ENCODE measurements around the gene CLEC2L. TPM values are rescaled to one million over a fixed set of nuclear protein-coding genes. Genes with fewer than 3 reads are reported as not detected.

Gene CLEC2L
- polyA plus RNA-seq, 1 of the 3 experiments (the other 2 are of a cell fraction): not detected

DNA sequence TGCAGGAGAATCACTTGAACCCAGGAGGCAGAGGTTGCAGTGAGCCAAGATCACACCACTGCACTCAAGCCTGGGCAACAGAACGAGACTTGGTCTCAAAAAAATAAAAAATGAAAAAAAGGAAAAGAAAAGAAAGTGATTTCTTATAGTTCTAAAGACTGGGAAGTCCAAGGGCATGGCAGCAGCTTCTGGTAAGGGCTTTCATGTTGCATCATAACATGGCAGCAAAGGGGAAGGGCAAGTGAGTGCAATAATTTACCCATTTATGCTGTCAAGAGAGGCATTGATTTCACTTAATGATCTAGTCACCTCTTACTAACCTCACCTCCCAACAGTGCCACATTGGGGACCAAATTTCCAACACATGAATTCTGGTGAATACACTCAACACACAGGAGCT is 31.2 kb upstream of the CLEC2L start:
- Histone ChIP-seq H3F3A (replicated peaks; ENCODE audit: insufficient read depth) (no peaks in the 10 kb centered on the region), H3K36me3 (replicated peaks in 1 of 2; ENCODE audit: control insufficient read depth in 1 of 2, insufficient read depth in 2 of 2, low read length in 1 of 2) (no peaks in the 10 kb centered on the region), H2AFZ (ENCODE audit: low read depth) (no peak overlapping the region), H3K9me3 (no peaks in the 10 kb centered on the region), H3K4me2 (no peak overlapping the region), H3K9me2 (no peaks in the 10 kb centered on the region), H4K20me1 (ENCODE audit: insufficient read depth) (no peaks in the 10 kb centered on the region), H3K9ac (no peak overlapping the region), H3K27ac (ENCODE audit: low read depth in 2 of 2, low read length in 1 of 2) (no peak overlapping the region), H3K27me3 (ENCODE audit: insufficient read depth) (peaks cover under 1% of the 10 kb centered on the region; the same call in 1 of the 2 replicates), H3K79me2 (ENCODE audit: insufficient read depth) (no peaks in the 10 kb centered on the region), H3K4me3 (ENCODE audit: low read depth in 2 of 2, low read length in 1 of 2) (no peak overlapping the region), H3K4me1 (ENCODE audit: control insufficient read depth in 1 of 2, insufficient read depth in 2 of 2, low read depth in 1 of 2, low read length in 1 of 2) (peaks cover 4% of the 10 kb centered on the region in 2 experiments; a peak in 1 of 4 replicates)
- TF ChIP-seq NFIC (IDR thresholded peaks at IDR 0.05; ENCODE audit: borderline replicate concordance): no peak
- no peak for TF ChIP-seq RCOR1 (IDR thresholded peaks at IDR 0.05; ENCODE audit: low read length)
- TF ChIP-seq POLR2AphosphoS5 (IDR thresholded peaks at IDR 0.05; ENCODE audit: low read depth, low read length): no peak
- TF ChIP-seq, protein P1, sequence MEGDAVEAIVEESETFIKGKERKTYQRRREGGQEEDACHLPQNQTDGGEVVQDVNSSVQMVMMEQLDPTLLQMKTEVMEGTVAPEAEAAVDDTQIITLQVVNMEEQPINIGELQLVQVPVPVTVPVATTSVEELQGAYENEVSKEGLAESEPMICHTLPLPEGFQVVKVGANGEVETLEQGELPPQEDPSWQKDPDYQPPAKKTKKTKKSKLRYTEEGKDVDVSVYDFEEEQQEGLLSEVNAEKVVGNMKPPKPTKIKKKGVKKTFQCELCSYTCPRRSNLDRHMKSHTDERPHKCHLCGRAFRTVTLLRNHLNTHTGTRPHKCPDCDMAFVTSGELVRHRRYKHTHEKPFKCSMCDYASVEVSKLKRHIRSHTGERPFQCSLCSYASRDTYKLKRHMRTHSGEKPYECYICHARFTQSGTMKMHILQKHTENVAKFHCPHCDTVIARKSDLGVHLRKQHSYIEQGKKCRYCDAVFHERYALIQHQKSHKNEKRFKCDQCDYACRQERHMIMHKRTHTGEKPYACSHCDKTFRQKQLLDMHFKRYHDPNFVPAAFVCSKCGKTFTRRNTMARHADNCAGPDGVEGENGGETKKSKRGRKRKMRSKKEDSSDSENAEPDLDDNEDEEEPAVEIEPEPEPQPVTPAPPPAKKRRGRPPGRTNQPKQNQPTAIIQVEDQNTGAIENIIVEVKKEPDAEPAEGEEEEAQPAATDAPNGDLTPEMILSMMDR (IDR thresholded peaks at IDR 0.05): no peak
- TF ChIP-seq SIN3A (IDR thresholded peaks at IDR 0.05; ENCODE audit: borderline replicate concordance, low read depth, low read length): no peak
- TF ChIP-seq, protein P2, sequence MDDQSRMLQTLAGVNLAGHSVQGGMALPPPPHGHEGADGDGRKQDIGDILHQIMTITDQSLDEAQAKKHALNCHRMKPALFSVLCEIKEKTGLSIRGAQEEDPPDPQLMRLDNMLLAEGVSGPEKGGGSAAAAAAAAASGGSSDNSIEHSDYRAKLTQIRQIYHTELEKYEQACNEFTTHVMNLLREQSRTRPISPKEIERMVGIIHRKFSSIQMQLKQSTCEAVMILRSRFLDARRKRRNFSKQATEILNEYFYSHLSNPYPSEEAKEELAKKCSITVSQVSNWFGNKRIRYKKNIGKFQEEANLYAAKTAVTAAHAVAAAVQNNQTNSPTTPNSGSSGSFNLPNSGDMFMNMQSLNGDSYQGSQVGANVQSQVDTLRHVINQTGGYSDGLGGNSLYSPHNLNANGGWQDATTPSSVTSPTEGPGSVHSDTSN (IDR thresholded peaks at IDR 0.05): no peak
- no peak for TF ChIP-seq TCF12 (IDR thresholded peaks at IDR 0.05)
- TF ChIP-seq, protein P3, sequence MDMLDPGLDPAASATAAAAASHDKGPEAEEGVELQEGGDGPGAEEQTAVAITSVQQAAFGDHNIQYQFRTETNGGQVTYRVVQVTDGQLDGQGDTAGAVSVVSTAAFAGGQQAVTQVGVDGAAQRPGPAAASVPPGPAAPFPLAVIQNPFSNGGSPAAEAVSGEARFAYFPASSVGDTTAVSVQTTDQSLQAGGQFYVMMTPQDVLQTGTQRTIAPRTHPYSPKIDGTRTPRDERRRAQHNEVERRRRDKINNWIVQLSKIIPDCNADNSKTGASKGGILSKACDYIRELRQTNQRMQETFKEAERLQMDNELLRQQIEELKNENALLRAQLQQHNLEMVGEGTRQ (IDR thresholded peaks at IDR 0.05; ENCODE audit: borderline replicate concordance, low read depth, low read length): no peak
- no peak for TF ChIP-seq EZH2phosphoT487 (IDR thresholded peaks at IDR 0.05; ENCODE audit: borderline replicate concordance, low read depth)
- TF ChIP-seq FOXJ3 (CRISPR knock-in tag; IDR thresholded peaks at IDR 0.05): no peak
- TF ChIP-seq JUND (IDR thresholded peaks at IDR 0.05): no peak
- no peak for TF ChIP-seq SMC3 (IDR thresholded peaks at IDR 0.05; ENCODE audit: low read depth, low read length)
- no peak for TF ChIP-seq TAF1 (IDR thresholded peaks at IDR 0.05; ENCODE audit: borderline replicate concordance, low read depth, low read length)
- TF ChIP-seq MXI1 (IDR thresholded peaks at IDR 0.05; ENCODE audit: low read depth, low read length): no peak
- no peak for TF ChIP-seq RXRA (IDR thresholded peaks at IDR 0.05; ENCODE audit: borderline replicate concordance, low read depth)
- TF ChIP-seq, protein P4, sequence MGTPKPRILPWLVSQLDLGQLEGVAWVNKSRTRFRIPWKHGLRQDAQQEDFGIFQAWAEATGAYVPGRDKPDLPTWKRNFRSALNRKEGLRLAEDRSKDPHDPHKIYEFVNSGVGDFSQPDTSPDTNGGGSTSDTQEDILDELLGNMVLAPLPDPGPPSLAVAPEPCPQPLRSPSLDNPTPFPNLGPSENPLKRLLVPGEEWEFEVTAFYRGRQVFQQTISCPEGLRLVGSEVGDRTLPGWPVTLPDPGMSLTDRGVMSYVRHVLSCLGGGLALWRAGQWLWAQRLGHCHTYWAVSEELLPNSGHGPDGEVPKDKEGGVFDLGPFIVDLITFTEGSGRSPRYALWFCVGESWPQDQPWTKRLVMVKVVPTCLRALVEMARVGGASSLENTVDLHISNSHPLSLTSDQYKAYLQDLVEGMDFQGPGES (IDR thresholded peaks at IDR 0.05; ENCODE audit: low read depth, low read length): no peak
- TF ChIP-seq RAD21 (IDR thresholded peaks at IDR 0.05; ENCODE audit: low read length): no peak
- TF ChIP-seq NRF1 (IDR thresholded peaks at IDR 0.05; ENCODE audit: low read depth, low read length): no peak
- CTCF ChIA-PET: interaction anchor here (1.0 to 4.8 kb wide), 4 partner anchors 8 to 510 kb away, joined by 3 to 37 read pairs (median 5); no protein-coding TSS in a partner anchor
- DNase-seq: no peak
- POLR2A ChIA-PET: no interaction called here
- WGBS (ENCODE audit: low lambda C conversion rate): 23% methylated on average over 1 of the region's 1 CpG
